ENCODE results near the gene TUBGCP5. TPM values are rescaled to one million over a fixed set of nuclear protein-coding genes. Genes with fewer than 3 reads are reported as not detected.

The TUBGCP5 gene
- total and polyA plus RNA-seq, 2 donors (not counting 3 experiments of a cell fraction or from before 2014, with no cell fraction given), result 6.7 to 18.6 TPM

DNA sequence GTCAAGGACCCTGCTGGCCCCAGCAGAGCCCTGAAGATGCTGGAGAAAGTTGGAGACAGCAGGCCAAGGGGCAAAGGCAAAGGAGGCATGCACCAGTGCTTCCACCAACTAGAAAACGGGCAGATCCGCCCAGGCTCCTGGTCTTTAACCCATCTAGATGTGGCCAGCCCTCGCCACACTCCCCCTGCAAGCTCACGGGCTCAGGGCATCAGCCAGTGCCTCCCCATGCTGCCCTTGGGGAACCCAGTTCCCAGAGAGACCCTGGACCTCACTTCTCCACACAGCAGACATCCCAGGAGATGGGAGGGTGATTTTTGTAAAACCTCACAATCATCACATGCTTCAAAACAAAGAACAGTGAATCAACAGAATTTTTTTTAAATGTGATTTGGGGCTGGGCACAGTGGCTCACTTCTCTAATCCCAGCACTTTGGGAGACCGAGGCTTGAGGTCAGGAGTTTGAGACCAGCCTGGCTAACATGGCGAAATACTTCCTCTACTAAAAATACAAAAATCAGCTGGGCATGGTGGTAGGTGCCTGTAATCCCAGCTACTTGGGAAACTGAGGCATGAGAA is 83.7 kb downstream of the TUBGCP5 start:
- H3K9ac ChIP-seq (replicated peaks; ENCODE audit: extremely low read depth, insufficient read depth, low read length), result no peak overlapping the region
- DNase-seq (ENCODE audit: low read depth, low spot score), result no peak
- H3K9me1 ChIP-seq (replicated peaks; ENCODE audit: control insufficient read depth, extremely low read depth, insufficient read depth, low read length), result no peaks in the 10 kb centered on the region
- peaks cover 6% of the 10 kb centered on the region for H3K4me1 ChIP-seq (ENCODE audit: control insufficient read depth, extremely low read depth, insufficient read depth, low read length)
- no peak overlapping the region for H3K4me2 ChIP-seq (ENCODE audit: insufficient read depth, low read length)
- H2AFZ ChIP-seq (ENCODE audit: low read depth, low read length), result no peak overlapping the region
- H3K4me3 ChIP-seq (replicated peaks in 1 of 3; ENCODE audit: insufficient read depth in 1 of 3, low read depth in 1 of 3, low read length in 3 of 3), result no peak overlapping the region
- intact Hi-C loops (cut with micrococcal nuclease), result no loop called here
- peaks cover 86% of the 10 kb centered on the region for H3K79me2 ChIP-seq (ENCODE audit: control insufficient read depth, insufficient read depth, low read length)
- BruUV-seq (replicated peaks), result no TSS peak
- H3K36me3 ChIP-seq (ENCODE audit: control insufficient read depth in 2 of 2, extremely low read depth in 1 of 2, insufficient read depth in 2 of 2, low read length in 2 of 2), result no peaks in the 10 kb centered on the region
- no peak for TF ChIP-seq POLR2A (IDR thresholded peaks at IDR 0.05; ENCODE audit: low read depth, low read length)
- no peak for TF ChIP-seq GATA2 (IDR thresholded peaks at IDR 0.05; ENCODE audit: insufficient read depth, insufficient read length, low read depth, low read length)
- no peak for TF ChIP-seq JUN (IDR thresholded peaks at IDR 0.05; ENCODE audit: borderline replicate concordance, insufficient read depth, insufficient read length, low read depth)
- TF ChIP-seq FOS (IDR thresholded peaks at IDR 0.05; ENCODE audit: borderline replicate concordance, insufficient read depth, low read length), result no peak
- TF ChIP-seq POLR2AphosphoS5 (IDR thresholded peaks at IDR 0.05; ENCODE audit: insufficient read depth, low read depth, low read length), result no peak
- TF ChIP-seq EZH2 (IDR thresholded peaks at IDR 0.05; ENCODE audit: borderline replicate concordance, low read depth, low read length, severe bottlenecking), result no peak
- TF ChIP-seq MYC (IDR thresholded peaks at IDR 0.05; ENCODE audit: low read depth, low read length), result no peak
- TF ChIP-seq, protein P1, sequence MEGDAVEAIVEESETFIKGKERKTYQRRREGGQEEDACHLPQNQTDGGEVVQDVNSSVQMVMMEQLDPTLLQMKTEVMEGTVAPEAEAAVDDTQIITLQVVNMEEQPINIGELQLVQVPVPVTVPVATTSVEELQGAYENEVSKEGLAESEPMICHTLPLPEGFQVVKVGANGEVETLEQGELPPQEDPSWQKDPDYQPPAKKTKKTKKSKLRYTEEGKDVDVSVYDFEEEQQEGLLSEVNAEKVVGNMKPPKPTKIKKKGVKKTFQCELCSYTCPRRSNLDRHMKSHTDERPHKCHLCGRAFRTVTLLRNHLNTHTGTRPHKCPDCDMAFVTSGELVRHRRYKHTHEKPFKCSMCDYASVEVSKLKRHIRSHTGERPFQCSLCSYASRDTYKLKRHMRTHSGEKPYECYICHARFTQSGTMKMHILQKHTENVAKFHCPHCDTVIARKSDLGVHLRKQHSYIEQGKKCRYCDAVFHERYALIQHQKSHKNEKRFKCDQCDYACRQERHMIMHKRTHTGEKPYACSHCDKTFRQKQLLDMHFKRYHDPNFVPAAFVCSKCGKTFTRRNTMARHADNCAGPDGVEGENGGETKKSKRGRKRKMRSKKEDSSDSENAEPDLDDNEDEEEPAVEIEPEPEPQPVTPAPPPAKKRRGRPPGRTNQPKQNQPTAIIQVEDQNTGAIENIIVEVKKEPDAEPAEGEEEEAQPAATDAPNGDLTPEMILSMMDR (IDR thresholded peaks at IDR 0.05; ENCODE audit: extremely low read depth in 1 of 2, insufficient read depth in 1 of 2, low read depth in 1 of 2, low read length in 2 of 2), result no peak
- TF ChIP-seq, protein P2, sequence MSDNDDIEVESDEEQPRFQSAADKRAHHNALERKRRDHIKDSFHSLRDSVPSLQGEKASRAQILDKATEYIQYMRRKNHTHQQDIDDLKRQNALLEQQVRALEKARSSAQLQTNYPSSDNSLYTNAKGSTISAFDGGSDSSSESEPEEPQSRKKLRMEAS (IDR thresholded peaks at IDR 0.05; ENCODE audit: insufficient read depth, insufficient read length), result no peak
- H3K27me3 ChIP-seq (ENCODE audit: control insufficient read depth in 2 of 2, insufficient read depth in 2 of 2, low read length in 2 of 2), result no peaks in the 10 kb centered on the region
- ChIA-PET CTCF (no interaction called here), POLR2A (no interaction called here)
- H4K20me1 ChIP-seq (replicated peaks; ENCODE audit: control insufficient read depth, extremely low read depth, insufficient read depth, low read length), result peaks cover 3% of the 10 kb centered on the region
- H3K9me3 ChIP-seq (replicated peaks; ENCODE audit: control insufficient read depth, insufficient read depth, low read length), result no peaks in the 10 kb centered on the region
- dilution Hi-C loops (cut with MboI; ENCODE audit: extremely low pct_ligation_motif_present, low sequenced_read_pairs), result no loop called here
- H3K27ac ChIP-seq (ENCODE audit: insufficient read depth, low read depth, low read length), result no peak overlapping the region
- FAIRE-seq, result no peak
